Glomerular visceral epithelial cell (primary cell): ENCODE data around the gene TMEM179.

Experiments
- DNase-seq: peaks from one replicate; pipeline ENCODE4 v3.0.0-alpha.2; 2016; ENCODE audit errors: extremely low spot score

Gene TMEM179

GRCh38 chr14:104598910-104599273 is 5.7 kb downstream of the TMEM179 start:
- DNase-seq: no peak

- no peak for DNase-seq
These were observed 6.3 kb downstream of the TMEM179 start for GRCh38 chr14:104598039-104598909.

GRCh38 chr14:104597576-104597975 is 7.0 kb downstream of the TMEM179 start:
- DNase-seq: no peak

GRCh38 chr14:104596927-104597351 is 7.6 kb downstream of the TMEM179 start:
- DNase-seq: no peak

GRCh38 chr14:104596451-104596918 is 8.1 kb downstream of the TMEM179 start:
- DNase-seq: no peak

- no peak for DNase-seq
These were observed 8.6 kb downstream of the TMEM179 start for GRCh38 chr14:104595911-104596450.

- no peak for DNase-seq
These were observed 9.4 kb downstream of the TMEM179 start for GRCh38 chr14:104595116-104595675.

GRCh38 chr14:104594310-104595046 is 10.1 kb downstream of the TMEM179 start:
- no peak for DNase-seq

GRCh38 chr14:104593710-104594136 is 10.8 kb downstream of the TMEM179 start:
- DNase-seq: no peak

- no peak for DNase-seq
These were observed 11.3 kb downstream of the TMEM179 start for GRCh38 chr14:104593241-104593701.

- DNase-seq: no peak
These were observed 11.8 kb downstream of the TMEM179 start for GRCh38 chr14:104592785-104593184.

- no peak for DNase-seq
These were observed 12.3 kb downstream of the TMEM179 start for GRCh38 chr14:104592292-104592672.

GRCh38 chr14:104591506-104592291 is 12.9 kb downstream of the TMEM179 start:
- no peak for DNase-seq

- DNase-seq: no peak
These were observed 13.5 kb downstream of the TMEM179 start for GRCh38 chr14:104591031-104591430.

- DNase-seq: no peak
These were observed 14.2 kb downstream of the TMEM179 start for GRCh38 chr14:104590240-104590965.

GRCh38 chr14:104589338-104590195 is 15.0 kb downstream of the TMEM179 start:
- DNase-seq: no peak

- no peak for DNase-seq
These were observed 16.3 kb downstream of the TMEM179 start for GRCh38 chr14:104588066-104588857.

- no peak for DNase-seq
These were observed 16.9 kb downstream of the TMEM179 start for GRCh38 chr14:104587641-104588040.
